GM21528 (cell line): ENCODE measurements around the gene SLC25A47.
A peak's percentile ranks its signal among the peaks of the same experiment; 100 is the strongest.
"Not testable (repeated sequence)": the region's sequence is repeated elsewhere in the genome, so short reads cannot be mapped to it uniquely, and the experiment has no call there.

Experiments
- ATAC-seq: cut with Tn5 transposase; IDR thresholded peaks from one replicate; pipeline ENCODE4 v1.9.1; 2021; ENCODE audit warnings: mild to moderate bottlenecking, moderate library complexity; ENCODE audit not compliant: unreplicated experiment, low FRiP score

The SLC25A47 gene, protein sequence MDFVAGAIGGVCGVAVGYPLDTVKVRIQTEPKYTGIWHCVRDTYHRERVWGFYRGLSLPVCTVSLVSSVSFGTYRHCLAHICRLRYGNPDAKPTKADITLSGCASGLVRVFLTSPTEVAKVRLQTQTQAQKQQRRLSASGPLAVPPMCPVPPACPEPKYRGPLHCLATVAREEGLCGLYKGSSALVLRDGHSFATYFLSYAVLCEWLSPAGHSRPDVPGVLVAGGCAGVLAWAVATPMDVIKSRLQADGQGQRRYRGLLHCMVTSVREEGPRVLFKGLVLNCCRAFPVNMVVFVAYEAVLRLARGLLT

DNA sequence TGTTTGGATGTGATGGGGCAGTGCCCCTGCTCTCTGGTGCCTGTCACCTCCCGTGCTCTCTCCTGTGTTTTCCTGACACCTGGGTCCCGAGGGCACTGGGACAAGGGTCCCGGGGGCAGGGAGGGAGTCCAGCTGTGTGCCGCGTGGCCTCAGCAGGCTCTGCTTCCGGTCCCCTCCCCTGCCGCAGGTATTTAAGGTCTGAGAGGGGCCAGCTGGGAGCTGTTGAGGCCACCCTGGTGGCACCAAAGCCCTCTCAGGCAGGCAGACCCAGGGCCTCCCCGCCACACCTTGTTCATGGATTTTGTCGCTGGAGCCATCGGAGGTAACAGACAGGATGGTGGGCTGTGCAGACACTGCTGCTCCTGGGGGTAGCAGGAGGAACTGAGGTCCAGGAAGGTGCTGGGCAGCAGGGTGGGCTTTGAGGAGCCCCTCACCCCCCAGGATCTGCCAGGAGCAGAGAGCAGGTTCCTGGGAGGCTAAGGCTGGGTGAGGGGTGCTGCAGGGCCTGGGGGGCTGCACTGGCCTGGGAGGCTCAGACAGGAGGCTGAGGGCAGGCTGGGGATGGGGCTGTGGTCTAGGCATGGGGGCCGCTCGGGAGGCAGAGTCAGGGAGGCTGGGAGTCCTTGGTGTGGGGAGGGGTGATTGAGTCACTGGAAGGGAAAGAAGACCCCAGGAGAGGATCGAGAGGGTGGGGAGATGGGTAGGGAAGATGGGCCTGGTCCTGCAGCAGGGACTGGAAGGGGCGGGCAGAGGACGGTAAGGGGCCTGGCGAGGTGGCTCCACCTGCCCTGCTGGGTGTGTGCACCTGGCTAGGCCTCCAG is at the start of gene SLC25A47:
TSS of gene SLC25A47 (plus strand) at position 219 of the 821 bp plus-strand sequence. CDS start at position 295, 76 bp downstream.
- ATAC-seq, result no peak

DNA sequence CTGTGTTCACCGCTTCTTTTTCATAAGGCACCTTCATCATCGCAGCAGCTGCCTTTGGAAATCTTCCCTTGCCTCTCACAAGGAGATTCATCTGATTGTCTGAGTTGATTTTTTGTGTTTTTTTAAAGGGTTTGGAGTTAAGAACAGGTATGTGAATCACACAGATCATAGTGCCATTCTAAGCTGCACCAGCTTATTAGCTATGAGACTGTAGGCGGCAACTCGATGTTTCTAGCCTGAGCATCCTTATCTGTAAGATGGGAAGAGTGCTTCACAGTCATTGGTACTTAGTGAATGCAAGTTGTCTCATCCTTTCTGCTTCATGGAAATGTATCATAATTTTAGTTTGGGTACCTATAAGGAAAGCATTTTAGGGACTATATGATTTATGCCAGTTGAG is 48.9 kb upstream of the SLC25A47 start:
- ATAC-seq, result no peak

DNA sequence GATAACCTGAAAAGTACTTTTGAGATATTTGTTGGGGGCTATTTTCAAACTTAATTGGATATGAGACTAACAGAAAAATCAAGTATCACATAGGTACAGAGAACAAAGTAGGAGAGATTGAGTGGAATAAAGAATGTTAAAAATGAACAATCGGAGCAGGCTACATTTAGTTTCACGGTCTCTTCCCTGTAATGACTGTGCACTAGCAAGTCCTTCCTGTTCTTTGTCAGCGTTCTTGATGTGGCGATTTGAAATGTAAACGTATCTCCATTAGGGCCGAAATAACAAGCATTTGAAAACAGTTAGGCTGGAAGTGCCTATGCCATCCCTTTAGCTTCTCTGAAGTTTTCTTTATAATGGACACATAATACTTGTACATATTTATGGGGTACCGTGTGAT is 47.9 kb upstream of the SLC25A47 start:
- ATAC-seq, result no peak

DNA sequence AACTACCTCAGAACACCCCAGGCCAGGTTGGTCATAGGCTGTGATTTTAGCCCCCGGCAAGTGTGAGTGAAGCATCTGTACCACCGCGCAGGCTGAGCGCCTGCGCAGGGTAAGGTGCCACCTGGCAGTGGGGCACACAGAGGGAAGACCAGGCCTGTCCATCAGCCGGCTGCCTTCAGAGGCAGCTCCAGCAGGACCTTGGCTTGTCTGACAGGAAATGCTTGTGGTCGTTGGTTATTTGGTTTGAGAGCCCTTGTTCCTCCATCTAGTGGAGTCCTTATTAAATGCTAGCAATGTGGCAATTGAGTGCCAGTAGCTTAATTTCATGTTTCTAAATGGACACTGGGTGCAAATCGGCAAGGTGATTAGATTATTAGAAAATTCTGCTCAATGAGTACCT is 44.4 kb upstream of the SLC25A47 start:
- ATAC-seq, result no peak

DNA sequence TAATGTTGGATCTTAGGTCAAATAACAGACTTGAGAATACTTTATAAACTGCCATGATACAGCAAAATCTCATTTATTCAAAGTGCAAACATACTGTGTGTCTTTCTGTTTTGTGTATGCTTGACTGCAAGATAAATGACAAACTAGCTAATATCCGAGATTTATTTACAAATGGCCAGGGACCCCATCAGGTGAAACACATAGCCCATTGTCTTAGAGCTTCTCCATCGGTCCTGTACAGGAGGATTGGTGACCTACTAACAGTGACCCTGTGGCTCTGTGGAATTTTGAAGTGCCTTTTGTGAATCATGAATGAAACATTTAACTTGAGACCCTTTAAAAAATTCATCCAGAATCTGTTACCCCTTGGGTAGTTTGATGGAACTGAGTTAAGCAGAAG is 44.0 kb upstream of the SLC25A47 start:
- no peak for ATAC-seq

DNA sequence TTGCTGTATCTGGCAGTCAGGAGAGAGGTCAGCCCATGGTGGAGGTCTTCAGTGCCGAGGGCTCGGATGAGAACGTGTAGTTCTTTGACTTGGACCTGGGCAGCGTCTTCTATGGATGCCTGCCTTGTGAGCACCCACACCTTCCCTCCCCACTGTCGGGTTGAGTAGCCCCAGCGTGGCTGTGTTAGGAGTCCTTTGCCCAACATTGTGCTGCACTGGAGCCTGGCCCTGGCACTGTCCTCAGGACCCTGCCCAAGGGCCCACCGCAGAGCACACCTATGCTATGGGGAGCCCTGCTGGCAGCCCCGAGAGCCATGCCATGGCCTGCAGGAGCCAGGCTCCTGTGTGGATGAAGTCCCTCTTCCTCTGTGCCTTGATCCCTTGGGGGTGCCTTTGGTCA is 43.6 kb upstream of the SLC25A47 start:
- no peak for ATAC-seq

DNA sequence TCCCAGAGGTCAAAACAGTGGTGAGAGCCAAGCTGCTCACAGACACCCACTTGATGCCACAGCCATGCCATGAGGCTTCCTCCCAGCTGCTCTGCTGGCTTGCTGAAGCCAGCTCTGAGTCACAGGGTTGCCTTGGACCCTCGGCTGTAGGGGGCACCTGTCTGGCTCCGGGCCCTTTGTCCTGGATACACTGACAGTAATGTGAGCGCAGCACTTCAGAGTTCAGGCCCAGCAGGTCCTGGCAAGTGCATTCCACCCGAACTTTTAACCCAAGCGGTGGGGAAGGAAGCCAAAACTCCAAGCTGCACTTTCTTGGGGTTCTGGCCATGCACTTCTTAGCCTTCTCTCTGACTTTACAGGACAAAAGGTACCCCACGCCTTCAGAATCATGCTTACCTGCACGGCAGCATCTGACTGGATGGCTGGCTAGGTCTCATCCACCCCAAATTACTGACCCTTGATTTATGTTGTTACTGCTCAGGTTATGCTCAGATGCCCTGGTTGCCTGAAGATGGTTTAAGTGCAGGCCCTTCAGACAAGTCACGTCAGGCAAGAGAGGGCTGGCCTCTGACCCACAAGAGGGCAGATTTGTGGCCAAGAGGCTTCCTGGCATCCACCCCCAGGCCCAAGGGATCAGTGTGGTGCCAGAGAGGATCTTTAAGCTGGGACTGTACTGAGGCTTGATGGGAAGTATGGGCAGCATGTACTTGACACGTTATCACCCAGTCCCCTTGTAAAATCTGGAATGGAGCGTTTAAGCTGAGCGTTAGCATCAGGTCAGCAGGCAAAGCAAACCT is 41.7 kb upstream of the SLC25A47 start:
- ATAC-seq, result no peak

DNA sequence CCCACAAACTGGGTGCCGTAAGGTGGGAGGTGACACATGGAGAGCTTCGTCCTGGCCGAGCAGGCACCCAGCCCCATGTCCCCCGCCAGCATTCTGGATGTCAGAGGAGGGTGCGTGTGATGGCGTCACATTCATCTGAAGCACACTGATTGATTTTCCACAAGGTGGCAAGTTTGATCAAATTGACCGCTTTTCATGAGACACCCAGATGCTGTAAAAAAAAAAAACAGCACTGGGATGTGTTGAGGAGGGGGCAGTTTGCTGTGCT is 41.1 kb upstream of the SLC25A47 start:
- ATAC-seq, result no peak

DNA sequence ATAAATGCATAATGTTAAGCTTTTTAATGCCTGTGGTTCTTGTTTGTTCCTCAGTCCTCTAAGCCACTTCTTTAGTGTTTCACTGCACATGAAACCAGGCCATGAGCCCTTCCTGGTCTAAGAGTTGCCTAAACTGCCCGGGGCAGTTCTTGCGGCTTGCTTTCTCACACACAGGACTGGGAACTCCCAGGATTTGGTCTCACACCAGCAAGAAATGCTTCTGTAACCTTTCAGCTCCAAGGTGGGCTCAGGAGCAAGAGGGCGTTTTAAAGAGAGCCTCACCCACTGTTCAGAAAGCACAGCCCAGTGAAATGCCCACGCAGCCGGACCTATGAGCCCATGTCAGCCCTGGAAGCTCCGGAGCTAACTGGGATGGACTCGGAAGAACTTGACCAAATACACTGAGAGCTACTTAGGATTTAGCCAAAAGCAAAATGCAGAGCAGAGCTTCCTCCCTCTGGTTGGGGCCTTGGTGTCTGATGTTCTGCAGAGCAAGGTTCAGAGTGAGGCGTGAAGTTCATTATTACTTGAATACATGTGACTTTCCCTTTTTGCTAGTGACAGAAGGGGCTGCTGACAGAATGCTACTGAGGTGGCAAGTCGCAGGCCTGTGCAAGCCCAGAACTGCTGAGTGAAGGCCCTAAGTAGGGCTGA is 40.2 kb upstream of the SLC25A47 start:
- no peak for ATAC-seq

DNA sequence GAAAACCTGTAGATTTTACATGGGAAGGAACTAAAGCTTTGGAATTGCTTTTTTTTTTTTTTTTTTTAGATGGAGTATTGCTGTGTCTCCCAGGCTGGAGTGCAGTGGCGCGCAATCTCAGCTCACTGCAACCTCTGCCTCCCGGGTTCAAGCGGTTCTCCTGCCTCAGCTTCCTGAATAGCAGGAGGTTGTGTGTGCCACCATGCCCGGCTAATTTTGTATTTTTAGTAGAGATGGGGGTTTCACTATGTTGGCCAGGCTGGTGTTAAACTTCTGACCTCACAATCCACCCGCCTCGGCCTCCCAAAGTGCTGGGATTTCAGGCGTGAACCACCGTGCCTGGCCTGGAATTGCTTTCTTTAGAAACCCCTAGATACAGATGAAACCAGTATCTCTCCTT is 39.7 kb upstream of the SLC25A47 start:
- ATAC-seq, result not testable (repeated sequence)

DNA sequence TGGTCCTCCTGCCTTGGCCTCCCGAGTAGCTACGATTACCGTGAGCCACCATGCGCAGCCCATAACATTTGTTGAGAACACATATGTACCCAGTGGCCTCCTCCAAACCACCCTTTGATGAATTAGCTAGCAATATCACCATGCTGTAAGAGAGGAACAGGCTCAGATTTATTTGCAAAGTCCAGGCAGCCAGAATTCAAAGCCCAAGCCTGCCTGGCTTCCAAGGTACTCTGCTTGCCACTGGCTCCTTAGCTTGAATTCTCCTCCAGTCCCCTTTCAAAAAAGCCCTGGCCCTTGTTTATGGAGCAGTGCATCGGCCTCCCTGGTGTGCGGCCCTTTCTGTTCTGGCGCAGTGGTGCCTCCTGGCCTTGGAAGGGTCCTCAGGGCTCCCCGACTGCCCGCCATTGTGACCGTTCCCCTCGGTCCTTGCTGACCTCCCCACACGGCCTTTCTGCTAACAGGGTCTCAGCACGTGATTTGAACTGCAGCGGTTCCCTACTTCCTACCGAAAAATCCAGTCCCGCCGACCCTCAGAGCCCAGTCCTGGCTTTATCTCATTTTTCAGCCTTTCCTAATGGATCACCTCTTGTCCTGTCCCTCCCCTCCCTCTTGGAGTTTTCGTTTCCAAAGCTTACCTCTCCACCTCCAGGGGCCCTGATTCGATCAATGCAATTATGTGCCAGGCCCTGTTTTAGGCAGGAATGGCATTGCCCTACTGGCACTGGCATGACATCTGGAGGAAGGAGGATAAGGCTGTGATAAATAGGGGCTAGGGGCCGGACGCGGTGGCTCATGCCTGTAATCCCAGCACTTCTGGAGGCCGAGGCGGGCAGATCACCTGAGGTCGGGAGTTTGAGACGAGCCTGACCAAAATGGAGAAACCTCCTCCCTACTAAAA is 38.9 kb upstream of the SLC25A47 start:
- ATAC-seq, result no peak

DNA sequence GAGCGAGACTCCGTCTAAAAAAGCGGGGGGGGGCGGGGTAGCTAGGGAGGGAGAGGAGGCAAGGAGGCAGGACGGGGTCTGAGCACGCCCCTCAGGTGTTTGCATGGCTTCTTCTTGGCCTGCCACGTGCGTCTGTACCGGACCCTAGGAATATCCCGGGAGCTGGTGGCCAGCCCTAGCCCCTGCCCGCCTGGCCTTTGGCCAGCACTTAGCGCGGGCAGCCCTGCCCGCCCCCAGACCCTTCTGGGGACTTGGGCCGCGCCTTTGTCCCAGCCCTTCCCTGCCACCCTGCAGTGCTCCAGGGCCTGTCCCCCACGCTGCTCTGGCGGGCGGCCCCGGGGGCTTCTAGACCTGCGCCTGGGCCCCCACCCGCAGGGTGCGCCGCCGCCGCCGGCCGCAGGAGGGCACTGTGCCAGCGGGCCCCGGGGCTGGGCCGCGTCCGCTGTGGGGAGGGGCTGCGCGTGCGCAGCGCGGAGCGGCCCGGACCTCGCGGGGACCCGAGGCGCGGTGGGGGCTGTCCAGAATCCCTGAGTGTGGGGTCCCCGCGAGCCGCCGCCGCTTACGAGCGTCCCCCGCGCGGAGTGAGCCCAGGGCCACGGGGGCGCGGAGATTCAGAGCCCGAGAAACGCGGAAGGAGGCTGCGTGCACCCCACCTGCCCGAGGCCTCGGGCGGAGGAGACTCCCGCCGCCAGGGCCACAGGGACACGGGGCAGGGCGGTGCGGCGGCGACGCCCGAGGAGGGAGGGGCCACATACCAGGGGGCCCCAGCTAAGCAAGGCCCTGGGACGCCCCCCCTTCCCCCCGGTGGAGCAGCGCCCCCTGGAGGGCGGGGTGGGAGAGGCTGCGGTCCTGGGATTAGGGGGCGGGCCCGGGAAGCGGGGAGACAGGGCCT is 37.9 kb upstream of the SLC25A47 start:
- peak; percentile 89 for ATAC-seq

DNA sequence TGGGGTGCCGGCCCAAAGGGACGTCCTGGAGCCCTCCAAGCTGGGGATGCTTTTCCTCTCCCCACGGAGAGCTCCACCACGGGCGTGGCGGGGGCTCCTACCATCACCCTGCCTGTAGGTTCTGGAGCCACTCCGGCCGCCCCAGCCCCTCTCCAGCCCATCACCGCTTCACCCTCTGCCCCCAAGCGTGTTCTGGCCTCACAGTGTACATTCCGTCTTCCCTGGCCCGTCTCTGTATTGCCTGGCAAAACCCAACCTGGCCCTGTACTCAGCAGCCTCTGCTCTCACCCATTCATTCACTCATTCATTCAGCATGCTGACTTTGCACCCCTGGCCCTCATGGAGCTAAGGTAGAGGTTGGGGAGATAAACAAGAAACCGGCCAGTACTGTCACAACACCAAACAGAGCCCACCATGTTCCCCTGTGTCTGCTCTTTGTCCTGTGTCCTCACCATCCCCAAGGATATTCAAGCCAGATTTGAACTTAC is 37.2 kb upstream of the SLC25A47 start:
- no peak for ATAC-seq

DNA sequence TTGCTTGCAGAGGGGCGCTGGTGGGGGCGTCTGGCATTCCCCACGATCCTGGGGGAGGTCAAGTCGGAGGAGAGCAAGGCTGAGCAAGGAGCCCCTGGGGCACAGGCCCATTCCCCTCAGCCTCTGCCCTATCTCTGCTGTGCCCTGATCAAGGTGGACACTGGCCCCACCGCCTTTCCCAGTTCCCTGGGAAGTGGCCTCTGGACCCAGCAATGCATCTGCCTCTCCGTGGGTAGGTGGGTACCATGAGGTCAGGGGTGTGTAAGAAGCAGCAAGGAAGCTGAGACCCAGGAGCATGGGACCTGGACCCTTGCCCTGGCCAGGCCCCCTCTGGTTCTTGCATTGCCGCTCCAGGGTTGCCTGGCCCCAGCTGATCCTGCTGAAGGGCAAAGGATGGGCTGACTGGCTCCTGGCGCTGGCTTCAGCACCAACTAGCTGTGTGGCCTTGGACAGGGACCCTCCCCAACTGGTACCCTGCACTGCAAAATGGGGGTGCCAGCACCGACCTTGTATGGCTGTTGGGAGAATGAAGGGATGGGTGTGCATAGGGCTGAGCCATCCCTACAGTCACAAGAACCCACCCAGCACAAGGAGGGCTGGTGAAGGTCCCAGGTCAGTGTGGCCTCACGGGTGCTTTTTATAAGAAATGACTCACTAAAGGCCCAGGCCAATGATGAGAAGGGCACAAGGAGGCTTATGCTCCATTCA is 36.5 kb upstream of the SLC25A47 start:
- no peak for ATAC-seq

DNA sequence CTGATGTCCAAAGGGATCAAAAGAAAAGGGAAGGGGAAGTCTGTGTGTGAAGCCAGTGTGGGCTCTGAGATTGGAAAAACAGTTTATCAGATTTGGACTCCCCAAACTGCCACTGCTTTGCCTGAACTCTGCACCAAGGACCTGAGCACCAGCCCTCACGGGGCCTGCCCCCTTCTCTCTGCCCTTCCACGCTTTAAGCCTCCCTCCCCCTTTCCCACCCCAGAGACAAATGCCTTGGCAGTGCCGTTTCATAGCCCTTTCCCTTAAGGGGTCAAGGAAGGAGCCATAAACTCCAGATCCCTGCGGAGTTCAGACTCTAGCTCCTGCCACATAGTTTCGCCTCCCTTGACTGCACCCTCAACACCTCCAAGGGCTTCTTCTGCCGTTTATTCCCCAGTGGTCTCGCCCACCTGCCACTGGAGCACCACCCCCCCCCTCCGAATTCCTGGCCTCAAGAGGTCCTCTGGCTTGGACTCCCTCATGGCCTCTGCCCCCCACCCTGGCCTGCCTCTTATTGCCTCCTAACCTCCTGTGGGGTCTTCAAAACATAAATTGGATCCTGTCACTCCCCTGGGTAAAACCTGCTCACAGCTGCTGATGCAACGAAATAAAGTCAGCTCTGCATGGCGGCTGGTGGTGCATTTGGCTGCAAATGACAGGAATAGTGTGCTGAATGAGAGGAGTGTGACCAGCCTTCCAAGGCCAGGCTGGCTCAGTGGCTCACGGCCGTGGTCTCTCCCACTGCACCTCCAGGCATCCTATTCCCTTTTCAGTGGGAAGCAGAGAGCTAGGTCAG is 35.7 kb upstream of the SLC25A47 start:
- no peak for ATAC-seq

DNA sequence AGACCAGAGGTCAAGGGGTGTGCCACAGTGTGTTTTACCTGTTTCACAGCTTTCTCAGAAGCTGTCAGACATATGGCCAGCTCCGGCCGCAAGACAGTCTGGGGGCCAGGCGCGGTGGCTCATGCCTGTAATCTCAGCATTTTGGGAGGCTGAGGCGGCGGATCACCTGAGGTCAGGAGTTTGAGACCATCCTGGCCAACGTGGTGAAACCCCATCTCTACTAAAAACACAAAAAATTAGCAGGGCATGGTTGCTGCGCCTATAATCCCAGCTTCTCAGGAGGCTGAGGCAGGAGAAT is 35.2 kb upstream of the SLC25A47 start:
- not testable (repeated sequence) for ATAC-seq

DNA sequence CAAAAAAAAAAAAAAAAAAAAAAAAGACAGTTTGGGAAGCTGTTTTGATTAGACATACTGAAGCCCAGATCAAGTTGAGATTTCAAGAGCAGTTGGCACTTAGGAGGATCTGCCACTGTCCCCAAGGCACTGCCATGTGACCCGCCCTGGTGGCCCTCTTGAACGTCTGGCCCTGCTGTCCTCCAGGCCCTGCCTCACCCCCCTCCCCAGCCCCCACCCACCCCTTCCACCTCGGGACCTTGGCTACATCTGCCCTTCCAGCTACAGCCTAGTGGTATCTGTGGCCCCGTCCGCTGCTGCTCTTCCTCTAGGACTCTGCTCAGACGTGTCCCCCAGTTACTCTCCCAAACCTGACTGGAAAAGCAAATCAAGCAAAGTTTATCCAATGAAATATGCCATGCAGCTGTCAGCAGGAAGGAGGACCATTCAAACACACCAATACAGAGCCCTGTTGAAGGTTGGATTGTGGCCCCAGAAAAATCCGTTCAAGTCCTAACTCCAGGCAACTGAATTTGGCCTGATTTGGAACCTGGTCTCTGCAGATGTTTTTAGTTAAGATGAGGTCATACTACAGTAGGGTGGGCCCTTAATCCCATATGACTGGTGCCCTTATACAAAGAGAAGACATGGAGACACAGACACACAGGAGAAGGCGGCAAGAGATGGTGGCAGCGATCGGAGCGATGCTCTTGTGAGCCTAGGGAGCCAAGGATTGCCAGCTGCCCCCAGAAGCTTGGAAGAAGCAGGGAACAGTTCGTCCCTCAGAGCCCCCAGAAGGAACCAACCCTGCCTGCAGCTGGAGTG is 34.6 kb upstream of the SLC25A47 start:
- ATAC-seq, result no peak
